ENCODE data around the gene MYO9B. TPM values are rescaled to one million over a fixed set of nuclear protein-coding genes. Genes with fewer than 3 reads are reported as not detected.

Gene MYO9B
- total and polyA plus RNA-seq, 4 donors: 44.3 to 121 (median 97.2) TPM

DNA sequence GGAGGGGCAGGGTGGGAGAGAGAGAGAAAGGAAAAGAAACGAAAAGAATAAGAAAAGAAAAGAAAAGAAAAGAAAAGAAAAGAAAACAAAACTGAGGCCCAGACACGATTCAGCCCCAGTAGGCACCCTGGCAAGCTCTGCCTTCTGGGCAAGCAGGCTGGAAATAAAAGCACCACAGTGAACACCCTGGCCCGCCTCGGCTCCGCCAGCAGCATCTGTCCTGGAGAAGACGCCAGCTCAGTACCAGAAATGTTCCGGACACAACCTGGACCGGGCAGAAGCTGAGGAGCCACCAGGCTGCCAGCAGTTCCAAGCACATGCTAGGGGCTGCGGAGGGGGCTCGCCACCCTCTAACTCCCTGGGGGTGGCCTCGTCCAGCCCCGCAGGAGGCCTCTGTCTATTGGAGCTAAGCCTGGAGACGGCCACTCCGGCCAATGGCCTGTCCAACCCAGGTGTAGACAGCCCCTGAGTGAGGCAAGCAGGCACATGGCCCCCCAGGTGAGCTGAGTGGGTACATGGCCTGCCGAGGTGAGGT, 37.5 kb upstream of the MYO9B start:
- Histone ChIP-seq H3K27ac (ENCODE audit: low read depth in 1 of 2, low read length in 1 of 2) (no peak overlapping the region), H3K27me3 (ENCODE audit: control insufficient read depth in 3 of 3, insufficient read depth in 3 of 3, low read length in 2 of 3) (no peaks in the 10 kb centered on the region), H3K4me1 (ENCODE audit: control insufficient read depth in 5 of 5, insufficient read depth in 5 of 5, low read length in 5 of 5) (peaks cover 0 to 3% (median 0%) of the 10 kb centered on the region in 5 donors), H3K9me3 (ENCODE audit: control insufficient read depth in 4 of 4, insufficient read depth in 3 of 4, low read length in 3 of 4) (no peaks in the 10 kb centered on the region), H3K9ac (ENCODE audit: insufficient read depth in 1 of 2, low read length in 2 of 2) (no peak overlapping the region), H3K4me3 (no peak overlapping the region), H3K36me3 (ENCODE audit: control insufficient read depth in 4 of 4, insufficient read depth in 4 of 4, low read length in 4 of 4) (no peaks in the 10 kb centered on the region)
- DNase-seq (no peak), ATAC-seq (ENCODE audit: insufficient read depth, low FRiP score) (no peak)
- TF ChIP-seq, protein P1, sequence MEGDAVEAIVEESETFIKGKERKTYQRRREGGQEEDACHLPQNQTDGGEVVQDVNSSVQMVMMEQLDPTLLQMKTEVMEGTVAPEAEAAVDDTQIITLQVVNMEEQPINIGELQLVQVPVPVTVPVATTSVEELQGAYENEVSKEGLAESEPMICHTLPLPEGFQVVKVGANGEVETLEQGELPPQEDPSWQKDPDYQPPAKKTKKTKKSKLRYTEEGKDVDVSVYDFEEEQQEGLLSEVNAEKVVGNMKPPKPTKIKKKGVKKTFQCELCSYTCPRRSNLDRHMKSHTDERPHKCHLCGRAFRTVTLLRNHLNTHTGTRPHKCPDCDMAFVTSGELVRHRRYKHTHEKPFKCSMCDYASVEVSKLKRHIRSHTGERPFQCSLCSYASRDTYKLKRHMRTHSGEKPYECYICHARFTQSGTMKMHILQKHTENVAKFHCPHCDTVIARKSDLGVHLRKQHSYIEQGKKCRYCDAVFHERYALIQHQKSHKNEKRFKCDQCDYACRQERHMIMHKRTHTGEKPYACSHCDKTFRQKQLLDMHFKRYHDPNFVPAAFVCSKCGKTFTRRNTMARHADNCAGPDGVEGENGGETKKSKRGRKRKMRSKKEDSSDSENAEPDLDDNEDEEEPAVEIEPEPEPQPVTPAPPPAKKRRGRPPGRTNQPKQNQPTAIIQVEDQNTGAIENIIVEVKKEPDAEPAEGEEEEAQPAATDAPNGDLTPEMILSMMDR (IDR thresholded peaks at IDR 0.05; ENCODE audit: control extremely low read depth, extremely low read depth): no peak
- 85% methylated on average over 15 of the region's 15 CpGs for WGBS, 2 donors

DNA sequence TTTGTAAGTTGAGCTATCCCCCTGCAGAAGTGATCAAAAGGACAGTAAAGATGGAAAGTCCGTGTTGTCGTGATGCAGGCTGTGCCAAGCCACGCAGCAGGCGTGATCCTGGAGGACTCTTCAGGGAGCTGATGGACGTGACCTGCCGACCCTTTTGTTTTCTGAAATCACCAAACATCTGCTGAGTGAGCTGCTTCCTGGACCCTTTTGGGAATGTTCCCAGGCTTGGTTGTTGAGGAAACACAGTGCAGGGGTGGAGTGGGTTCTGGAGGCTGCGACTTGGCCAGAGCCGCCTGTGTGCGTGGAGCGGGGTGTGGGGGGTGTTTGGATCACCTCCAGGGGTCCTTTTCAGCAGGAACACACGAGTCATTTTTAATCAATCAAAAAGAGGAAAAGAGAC, 33.6 kb upstream of the MYO9B start:
- TF ChIP-seq, protein P1 (IDR thresholded peaks at IDR 0.05; ENCODE audit: control extremely low read depth, extremely low read depth): no peak
- DNase-seq: peak; percentile 48 to 79 (median 54)
- no peak overlapping the region for H3K9ac ChIP-seq (ENCODE audit: insufficient read depth in 1 of 2, low read length in 2 of 2)
- peak overlapping the region; percentile 28 to 49 for H3K27ac ChIP-seq (ENCODE audit: low read depth in 1 of 2, low read length in 1 of 2)
- peaks cover 0 to 3% (median 0%) of the 10 kb centered on the region in 5 donors for H3K4me1 ChIP-seq (ENCODE audit: control insufficient read depth in 5 of 5, insufficient read depth in 5 of 5, low read length in 5 of 5)
- no peaks in the 10 kb centered on the region for H3K36me3 ChIP-seq (ENCODE audit: control insufficient read depth in 4 of 4, insufficient read depth in 4 of 4, low read length in 4 of 4)
- H3K9me3 ChIP-seq (ENCODE audit: control insufficient read depth in 4 of 4, insufficient read depth in 3 of 4, low read length in 3 of 4): no peaks in the 10 kb centered on the region
- ATAC-seq (ENCODE audit: insufficient read depth, low FRiP score): no peak
- no peak overlapping the region for H3K4me3 ChIP-seq
- H3K27me3 ChIP-seq (ENCODE audit: control insufficient read depth in 3 of 3, insufficient read depth in 3 of 3, low read length in 2 of 3): no peaks in the 10 kb centered on the region
- WGBS, 2 donors: 22 to 35% methylated on average over 11 of the region's 11 CpGs

DNA sequence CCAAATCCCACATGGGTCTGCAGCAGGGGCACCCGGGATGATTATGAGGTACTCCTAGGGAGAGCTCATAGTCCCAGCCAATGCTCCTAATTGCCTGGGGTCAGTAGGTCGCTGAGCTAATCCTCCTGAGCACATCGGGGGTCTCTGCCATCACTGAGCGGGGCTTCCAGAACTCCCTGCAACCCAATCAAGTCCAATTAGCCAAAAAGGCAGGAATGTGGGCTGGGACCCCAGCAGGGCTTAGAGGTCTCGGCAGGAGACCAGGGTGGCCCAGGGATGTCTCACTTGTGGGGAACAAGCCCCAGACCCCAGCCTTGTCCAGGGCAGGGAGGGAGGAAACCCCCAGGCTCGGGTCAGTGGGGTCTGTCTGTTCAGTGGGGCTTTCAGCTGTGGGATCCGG, 31.8 kb upstream of the MYO9B start:
- DNase-seq (no peak), ATAC-seq (ENCODE audit: insufficient read depth, low FRiP score) (no peak)
- no peak overlapping the region for H3K9ac ChIP-seq (ENCODE audit: insufficient read depth in 1 of 2, low read length in 2 of 2)
- H3K4me1 ChIP-seq (ENCODE audit: control insufficient read depth in 5 of 5, insufficient read depth in 5 of 5, low read length in 5 of 5): peaks cover 0 to 3% (median 0%) of the 10 kb centered on the region in 5 donors
- no peaks in the 10 kb centered on the region for H3K27me3 ChIP-seq (ENCODE audit: control insufficient read depth in 3 of 3, insufficient read depth in 3 of 3, low read length in 2 of 3)
- 75 to 79% methylated on average over 7 of the region's 7 CpGs for WGBS, 2 donors
- no peak overlapping the region for H3K4me3 ChIP-seq
- TF ChIP-seq, protein P1 (IDR thresholded peaks at IDR 0.05; ENCODE audit: control extremely low read depth, extremely low read depth): no peak
- no peaks in the 10 kb centered on the region for H3K36me3 ChIP-seq (ENCODE audit: control insufficient read depth in 4 of 4, insufficient read depth in 4 of 4, low read length in 4 of 4)
- H3K27ac ChIP-seq (ENCODE audit: low read depth in 1 of 2, low read length in 1 of 2): no peak overlapping the region
- H3K9me3 ChIP-seq (ENCODE audit: control insufficient read depth in 4 of 4, insufficient read depth in 3 of 4, low read length in 3 of 4): no peaks in the 10 kb centered on the region
